HG02763 (cell line): ENCODE results near the gene ANXA2.
"Not testable (repeated sequence)": the region's sequence is repeated elsewhere in the genome, so short reads cannot be mapped to it uniquely, and the experiment has no call there.

Experiments used
- ATAC-seq: cut with Tn5 transposase; IDR thresholded peaks from one replicate; pipeline ENCODE4 v1.9.1; 2021; ENCODE audit warnings: mild to moderate bottlenecking, moderate library complexity; ENCODE audit not compliant: unreplicated experiment

ANXA2 gene

DNA sequence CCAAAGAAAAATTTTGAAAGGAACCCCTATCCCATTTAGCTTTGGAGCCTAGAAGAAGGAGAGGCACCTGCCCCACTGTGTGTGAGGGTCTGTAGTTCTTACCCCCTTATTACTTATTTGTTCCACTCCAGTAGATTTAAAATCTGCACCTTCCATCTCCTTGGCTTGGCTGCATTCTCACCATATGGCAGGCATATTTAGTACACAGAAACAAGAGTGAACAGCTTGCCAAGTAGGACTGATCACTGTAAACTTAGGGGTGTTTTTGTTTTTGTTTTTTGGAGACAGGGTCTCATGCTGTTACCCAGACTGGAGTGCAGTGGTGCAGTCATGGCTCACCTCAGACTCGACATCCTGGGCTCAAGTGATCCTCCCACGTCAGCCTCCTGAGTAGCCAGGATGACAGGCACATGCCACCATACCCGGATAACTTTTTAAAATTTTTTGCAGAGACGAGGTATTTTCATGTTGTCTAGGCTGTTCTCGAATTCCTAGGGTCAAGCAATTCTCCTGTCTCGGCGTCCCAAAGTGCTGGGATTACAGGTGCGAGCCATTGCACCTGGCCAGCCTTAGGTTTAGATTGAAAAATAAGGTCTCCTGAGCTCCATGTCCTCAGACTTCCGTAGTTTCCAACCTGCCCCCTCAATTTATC is 14.1 kb upstream of the ANXA2 start:
- ATAC-seq, result no peak

DNA sequence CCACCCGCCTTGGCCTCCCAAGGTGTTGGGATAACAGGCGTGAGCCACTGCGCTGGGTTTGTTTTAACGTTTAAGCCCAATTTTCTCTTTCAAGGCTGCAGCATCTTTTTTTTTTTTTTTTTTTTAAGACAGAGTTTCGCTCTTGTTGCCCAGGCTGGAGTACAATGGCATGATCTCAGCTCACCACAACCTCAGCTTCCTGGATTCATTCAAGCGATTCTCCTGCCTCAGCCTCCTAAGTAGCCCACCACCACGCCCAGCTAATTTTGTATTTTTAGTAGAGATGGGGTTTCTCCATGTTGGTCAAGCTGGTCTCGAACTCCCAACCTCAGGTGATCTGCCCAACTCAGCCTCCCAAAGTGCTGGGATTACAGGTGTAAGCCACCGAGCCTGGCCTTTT is 12.6 kb upstream of the ANXA2 start:
- not testable (repeated sequence) for ATAC-seq

DNA sequence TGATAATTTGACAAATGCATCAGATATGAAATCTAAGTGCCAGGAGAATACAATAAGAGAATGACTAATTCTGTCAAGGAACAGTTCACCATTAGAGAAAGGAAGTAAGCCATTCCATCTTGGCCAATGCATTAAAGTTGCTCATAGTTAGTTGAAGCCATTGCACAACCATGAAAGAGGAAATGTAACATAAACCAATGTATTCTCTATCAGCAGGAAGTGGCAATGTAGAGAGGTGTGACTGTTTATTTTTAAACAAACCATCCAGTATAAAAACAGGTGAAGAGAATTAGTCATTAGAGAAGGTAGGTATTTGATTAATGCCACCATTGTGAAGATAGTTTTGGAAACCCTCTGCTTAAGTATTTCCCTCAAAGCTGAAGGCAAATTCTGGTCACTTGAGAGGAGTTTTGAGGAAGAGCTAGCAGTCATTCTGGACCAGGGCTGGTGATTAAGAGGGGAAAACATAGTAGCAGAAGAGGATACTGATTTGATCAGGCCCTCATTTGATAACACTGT is 10.7 kb upstream of the ANXA2 start:
- no peak for ATAC-seq

DNA sequence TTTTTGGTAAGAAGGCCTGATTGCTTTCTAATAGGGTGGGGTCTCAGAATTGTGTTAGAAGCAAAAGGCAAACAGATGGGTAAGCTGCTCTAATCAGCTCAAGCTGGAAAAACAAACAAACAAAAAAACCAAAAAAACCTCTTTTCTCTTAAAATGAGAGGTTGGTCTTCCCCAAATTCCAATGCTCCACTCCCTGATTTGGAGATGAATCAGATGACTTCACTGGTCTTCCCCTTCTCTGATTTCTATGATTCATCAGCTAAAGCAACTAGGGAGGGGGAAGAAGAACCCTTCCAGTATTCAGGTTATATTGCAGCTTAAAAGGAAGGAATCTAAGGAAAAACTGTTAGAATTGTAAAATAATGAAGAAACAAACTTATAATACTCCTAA is 9.6 kb upstream of the ANXA2 start:
- ATAC-seq, result no peak

GRCh38 chr15:60406513-60407414 is 9.0 kb upstream of the ANXA2 start:
- ATAC-seq, result no peak

DNA sequence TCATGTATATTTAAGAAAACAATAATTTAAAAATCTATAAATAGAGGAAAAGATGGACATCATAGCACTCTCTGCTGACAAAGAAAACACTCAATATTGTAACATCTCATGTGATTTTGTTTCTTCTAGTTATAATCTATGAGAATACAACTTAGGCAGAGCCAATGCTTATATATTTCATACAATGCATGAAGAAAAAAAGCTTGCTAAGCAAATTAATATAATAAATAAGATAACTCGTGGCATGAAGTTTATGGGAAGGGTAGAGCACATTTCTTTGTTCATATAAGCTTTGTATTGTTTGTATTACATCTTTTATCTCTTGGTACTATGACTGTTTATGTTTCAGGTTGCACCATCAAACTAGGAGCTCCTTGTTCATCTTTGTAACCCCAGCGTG is 7.6 kb upstream of the ANXA2 start:
- ATAC-seq, result no peak

DNA sequence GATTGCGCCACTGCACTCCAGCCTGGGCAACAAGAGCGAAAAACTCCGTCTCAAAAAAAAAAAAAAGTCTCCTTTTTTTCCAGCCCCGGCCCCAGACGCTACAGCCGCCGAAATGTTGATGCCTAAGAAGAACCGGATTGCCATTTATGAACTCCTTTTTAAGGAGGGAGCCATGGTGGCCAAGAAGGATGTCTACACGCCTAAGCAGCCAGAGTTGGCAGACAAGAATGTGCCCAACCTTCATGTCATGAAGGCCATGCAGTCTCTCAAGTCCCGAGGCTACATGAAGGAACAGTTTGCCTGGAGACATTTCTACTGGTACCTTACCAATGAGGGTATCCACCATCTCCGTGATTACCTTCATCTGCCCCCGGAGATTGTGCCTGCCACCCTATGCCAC is 6.6 kb upstream of the ANXA2 start:
- not testable (repeated sequence) for ATAC-seq

DNA sequence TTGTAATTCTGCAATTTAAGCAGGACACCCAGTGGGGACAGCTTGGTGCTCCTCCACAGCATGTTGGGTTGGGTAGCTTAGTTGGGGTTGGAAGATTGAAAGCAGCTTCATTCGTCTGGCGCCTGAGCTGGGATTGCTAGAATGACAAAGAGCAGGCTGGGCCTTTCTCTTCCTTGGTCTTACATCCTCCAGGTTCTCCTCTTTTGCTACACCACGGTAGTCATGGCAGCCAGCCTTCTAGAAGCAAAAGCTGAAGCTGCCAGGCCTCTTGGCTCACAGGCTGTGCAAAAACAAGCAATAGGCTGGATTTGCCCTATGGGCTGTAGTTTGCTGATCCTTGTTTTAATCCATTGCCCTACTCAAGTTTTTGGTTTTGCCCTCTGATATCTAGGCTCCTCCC is 3.2 kb upstream of the ANXA2 start:
- ATAC-seq, result no peak

DNA sequence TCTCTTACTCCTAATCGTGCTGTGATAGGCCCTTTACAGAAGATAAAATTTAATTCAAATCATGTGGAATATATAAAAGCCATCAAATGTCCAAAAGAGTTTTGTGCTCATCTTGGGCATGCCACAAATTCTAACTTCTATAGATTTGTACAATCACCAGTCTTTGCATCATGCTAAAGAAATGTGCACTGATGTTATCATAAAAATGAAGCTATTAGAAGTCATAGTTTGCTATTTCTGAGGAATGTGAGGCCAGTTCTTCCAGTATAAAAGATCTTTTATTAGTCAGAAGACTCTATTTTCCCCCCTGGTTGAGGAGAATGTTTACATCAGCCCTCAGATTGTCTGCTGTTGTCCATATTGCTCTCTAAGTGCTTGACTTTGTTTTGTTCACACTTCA is 2.1 kb upstream of the ANXA2 start:
- no peak for ATAC-seq

GRCh38 chr15:60399246-60399915 is 1.6 kb upstream of the ANXA2 start:
- no peak for ATAC-seq

DNA sequence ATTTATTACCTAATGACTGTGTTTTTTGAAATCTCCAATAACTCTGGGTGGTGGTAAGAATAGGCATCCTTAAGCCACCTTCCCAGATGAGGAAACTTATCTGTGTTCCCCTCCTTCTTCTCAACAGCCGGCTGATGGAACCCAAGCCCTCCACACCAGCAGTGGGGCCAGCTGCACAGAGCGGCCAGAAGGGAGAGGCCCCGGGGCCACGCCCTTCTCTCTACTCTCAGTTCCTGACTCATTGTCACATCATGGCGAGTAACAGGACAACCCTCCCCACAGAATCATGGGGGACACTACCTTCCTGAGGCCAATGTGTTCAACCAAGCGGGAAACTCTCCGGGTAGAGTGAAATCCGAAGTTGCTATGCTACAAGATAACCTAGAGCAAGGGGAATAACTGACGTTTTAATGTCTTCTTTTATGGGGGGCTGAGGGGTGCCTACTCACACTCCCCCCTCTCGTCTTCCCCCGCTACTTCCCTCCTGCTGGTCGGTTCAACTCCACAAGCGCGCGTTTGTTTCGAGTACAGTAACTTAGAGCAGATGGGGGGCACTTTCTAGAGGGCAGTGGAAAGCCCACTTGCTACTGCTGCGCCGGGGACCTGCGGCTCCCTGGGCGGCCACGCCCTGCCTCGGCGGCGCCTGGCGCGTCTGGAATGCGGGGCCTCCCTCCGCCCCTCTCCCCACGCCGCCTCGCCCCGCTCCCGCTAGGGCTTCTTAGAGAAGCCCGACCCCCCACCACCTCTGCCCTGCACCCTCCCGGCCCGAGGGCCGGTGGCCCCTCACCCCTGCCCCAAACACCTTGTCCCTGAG is 621 bp downstream of the ANXA2 start:
- peak; percentile 73 for ATAC-seq

GRCh38 chr15:60396560-60396957 is 1.2 kb downstream of the ANXA2 start:
- ATAC-seq, result no peak

DNA sequence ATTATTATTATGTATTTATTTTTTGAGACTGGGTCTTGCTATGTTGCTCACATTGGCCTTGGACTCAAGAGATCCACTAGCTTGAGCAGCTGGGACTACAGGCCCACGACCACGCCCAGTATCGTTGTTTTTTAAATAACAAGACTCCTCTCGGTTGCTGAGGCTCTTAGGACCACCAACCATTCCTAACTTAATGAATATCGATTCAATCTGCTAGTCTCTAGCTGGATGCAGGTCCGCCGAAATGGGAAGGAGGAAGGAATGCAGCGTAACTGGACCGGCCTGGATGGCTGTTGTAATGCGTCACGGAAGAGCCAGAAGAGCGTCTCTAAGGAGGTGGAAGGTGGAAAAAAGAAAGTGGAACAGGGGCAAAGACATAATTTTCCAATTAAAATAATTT is 1.7 kb downstream of the ANXA2 start:
- ATAC-seq, result no peak

DNA sequence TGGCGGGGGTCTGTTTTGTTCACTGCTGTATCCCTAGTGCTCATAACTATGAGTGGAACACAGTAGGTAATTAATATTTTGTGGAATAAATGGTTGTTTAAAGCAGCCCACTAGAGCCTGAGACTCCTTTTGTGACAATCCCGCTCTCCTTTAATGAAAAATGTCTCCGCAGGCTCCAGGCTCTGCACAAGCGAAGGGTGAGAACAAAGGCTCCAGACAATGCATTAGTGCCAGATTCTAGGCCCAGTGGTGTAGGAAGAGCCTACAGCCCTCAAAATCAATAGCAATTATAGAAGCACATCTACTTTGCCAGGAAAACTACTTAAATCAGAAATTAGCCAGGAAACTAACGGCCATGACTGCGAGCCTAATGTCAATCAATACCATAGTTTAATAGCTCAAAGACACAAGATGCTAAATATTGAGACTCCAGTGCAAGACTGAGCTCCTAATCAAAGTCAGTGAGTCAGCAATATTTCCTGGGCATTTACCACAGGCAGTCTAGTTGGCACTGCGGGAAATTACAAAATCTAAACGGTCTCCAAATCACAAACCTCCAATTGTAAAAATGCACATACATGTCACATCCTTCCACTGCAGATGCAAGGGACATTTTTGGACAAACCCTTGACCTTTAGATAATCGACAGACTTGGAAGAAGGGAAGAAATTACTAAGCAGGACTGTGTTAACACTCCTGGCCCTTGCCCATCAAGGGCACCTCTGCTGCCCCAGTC is 2.3 kb downstream of the ANXA2 start:
- no peak for ATAC-seq

DNA sequence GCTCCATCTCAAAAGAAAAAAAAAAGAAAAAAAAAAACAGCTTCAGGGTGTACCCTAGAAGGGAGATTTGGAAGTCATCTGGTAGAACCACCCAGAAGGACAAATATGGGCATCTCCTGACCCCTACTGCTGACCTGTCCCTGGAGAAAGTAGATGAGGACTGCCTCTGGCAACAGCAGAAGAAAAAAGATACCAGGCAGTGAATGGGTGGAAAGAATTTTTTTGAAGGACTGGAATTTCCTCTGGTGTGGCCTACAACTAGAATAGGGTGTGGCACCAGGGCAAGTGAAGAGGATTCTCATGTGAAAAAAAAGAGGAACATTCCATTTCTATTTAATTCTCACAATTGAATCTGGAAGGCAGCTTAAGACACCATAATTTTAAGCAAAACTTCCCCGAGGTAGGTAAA is 3.1 kb downstream of the ANXA2 start:
- no peak for ATAC-seq

GRCh38 chr15:60392986-60393790 is 4.6 kb downstream of the ANXA2 start:
- ATAC-seq, result no peak

GRCh38 chr15:60392601-60392985 is 5.2 kb downstream of the ANXA2 start:
- no peak for ATAC-seq

DNA sequence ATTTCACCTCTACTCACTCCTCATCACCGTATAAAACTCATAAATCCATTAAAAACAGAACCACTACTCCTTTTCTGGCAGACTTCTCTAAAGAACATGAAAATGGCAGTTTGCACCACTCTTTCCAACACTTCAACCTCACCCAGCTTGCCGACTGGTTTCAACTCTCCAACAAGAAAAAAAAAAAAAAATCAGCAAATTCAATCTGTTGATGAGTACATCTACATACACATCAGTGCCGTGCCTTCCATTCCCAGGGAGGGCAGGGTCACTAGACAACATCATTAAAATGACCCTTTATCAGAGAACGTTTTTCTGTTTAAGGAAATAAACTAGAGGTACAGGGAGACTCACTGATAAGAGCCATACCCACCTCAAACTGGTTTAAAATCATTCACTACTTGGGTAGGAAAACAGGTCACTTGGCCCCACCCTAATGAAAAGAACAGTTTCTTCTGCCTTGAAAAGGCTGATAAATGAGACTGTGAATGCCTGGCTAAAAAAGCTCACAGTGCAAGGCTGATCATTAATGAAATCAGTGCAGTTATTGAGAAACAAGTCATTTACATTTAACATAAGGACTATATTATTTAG is 6.0 kb downstream of the ANXA2 start:
- no peak for ATAC-seq
